Stimulated activated CD8-positive, alpha-beta memory T cell treated with anti-CD3 and anti-CD28 coated beads, Interleukin-7, amount 100 ng/mL, for 1 hour (primary cell): Measurements from ENCODE around the gene TRIP4.
A peak's percentile ranks its signal among the peaks of the same experiment; 100 is the strongest.
"Not testable (repeated sequence)": the region's sequence is repeated elsewhere in the genome, so short reads cannot be mapped to it uniquely, and the experiment has no call there.

Experiments
- DNase-seq, 2 donors: peaks; one replicate each; pipeline ENCODE4 v3.0.0-alpha.2; 2020; ENCODE audit warnings: low read depth in 2 of 2

Gene TRIP4

DNA sequence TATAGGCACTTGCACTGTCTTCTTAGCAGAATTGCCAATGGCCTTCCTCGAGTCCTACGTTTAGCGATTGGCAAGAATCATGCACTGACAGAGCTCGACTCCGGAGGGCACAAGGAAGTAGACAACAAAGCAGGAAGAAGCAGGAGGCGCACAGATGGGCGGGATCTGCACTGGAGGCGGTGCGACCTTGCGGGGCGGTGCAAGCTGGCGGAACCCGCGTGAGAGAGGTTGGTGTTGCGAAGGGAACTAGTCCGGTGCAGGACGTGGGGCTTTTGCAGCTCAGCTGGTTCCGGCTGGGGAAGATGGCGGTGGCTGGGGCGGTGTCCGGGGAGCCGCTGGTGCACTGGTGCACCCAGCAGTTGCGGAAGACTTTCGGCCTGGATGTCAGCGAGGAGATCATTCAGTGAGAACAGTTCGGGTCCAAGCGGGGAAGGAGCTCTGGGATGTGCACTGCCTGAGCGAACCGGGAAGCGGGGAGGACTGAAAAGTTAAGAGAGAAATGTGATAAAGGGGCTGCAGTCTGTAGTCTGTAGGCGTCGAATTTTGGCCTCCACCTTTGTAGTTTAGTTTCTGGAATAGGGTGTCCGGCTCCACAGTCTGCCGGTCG lies at the start of gene TRIP4:
TSS of gene TRIP4 (plus strand) at position 275 of the 607 bp plus-strand sequence. CDS start at position 303, 28 bp downstream.
- peak; percentile 90 to 91 for DNase-seq

DNA sequence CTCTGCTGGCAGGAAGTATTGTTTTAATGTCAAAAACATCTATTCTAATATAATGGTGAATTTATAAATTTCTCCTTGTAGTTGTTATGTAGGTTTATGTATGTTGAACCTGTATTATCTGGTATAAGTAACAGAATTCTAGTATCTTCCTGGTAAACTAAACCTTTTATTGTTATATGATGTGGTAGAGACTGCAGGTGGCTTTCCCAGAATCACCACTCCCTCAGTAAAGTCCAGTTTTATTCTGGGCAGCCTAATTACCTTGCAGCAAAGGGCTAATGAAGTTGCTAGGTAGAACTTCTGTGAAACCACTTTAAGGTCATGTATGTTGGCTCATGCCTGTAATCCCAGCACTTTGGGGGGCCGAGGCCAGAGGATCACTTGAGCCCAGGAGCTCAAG lies 47.3 kb upstream of the TRIP4 start:
- no peak for DNase-seq

DNA sequence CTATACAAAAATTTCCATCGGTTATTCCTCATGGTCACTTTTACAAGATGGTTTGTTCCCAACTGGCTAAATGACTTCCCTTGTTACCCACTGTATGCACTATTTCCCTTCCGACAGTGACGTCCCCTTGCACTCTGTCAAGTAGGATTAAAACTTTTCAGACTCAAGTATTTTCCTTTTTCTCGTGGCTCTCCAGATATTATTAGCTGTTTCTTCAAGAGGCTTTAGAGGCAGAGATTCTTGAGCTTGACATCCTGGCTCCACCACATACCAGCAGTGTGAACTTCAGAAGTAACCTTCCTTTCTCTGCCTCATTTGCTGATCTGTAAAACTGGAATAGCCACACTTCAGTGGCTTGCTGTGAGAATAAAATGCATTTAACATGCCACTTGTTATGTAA lies 45.7 kb upstream of the TRIP4 start:
- DNase-seq = no peak

DNA sequence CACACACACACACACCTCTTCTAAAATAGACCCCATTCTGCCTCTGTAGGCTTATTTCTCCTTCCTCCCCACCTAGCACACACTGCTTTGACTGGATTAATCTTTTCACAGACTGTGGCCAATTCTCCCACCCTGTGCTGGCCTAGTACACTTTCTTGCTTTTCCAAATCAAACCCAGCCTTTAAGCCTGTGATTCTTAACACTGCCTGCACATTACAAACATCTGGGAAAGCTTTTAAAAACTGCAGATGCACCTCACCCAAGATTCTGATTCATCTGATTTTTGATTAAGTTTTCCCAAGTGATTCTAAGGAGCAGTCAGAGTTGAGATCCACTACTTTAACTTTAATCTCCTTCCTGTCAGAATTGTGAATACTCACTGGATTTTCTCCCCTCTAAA lies 44.4 kb upstream of the TRIP4 start:
- DNase-seq = no peak

DNA sequence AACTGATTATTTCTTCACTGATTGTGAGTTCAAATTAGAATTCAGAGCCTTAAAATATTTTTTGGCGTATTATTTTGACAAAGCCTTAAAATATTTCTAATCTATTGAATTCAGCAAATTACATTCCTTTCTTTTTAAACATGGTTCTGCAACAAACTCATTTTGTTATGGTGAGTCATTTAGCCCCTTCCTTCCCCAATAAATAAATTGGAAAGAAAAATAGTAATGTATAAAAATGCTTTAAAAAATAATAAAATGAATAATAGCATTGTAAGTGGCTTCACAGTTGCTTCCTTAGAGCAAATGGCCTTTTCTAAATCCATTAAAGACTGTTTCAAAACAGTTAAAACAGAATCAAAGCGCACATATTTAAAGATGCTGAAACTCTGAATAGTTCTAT lies 43.8 kb upstream of the TRIP4 start:
- no peak for DNase-seq

DNA sequence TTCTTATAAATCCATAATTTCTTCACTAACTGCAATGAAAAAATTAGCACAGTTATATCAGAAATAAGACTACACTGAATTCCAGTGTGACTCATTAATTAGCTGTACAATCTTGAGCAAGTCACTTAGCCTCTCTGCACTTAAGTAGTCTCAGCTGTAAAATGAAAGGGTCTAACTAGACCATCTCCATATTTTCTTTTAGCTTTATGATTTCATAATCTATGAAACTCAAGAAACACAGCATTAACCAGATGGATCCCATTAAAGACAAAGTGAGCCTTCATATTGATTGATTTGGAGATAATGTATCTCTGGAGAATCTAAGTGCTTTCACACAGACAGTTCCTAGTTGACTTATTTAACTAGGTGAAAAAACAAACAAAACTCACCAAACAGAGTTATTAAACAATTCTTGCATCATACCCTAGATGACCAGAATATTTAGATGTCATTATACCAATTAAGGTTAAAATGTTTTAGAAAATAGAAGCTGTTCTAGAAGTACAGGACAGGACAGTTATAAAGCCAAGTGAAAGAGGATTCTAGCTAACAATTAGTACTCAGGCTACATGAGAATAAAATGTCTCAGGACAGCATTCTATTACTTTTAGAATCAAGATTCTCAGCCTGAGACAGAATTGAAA lies 42.9 kb upstream of the TRIP4 start:
- DNase-seq = no peak

GRCh38 chr15:64346242-64346641 lies 41.4 kb upstream of the TRIP4 start:
- DNase-seq = not testable (repeated sequence)

- DNase-seq = no peak
Observed at GRCh38 chr15:64348455-64348854, 39.2 kb upstream of the TRIP4 start.

- DNase-seq = no peak
Observed at GRCh38 chr15:64349375-64349774, 38.3 kb upstream of the TRIP4 start.

DNA sequence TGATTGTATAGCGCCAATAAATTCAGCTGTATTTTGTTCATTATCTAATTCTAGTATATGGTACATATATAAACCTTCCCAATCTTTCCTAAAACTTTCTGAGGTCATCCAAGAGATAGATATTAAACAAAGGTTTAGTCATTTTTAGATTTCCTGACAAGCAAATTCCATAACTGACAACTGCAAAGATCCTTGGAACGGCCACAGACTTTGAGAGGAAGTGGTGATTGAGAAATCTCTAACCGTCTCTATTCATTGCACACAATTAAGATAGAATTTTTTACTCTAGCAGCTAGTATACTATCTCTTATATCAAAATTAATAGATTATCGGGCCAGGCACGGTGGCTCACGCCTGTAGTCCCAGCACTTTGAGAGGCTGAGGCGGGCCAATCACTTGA lies 36.4 kb upstream of the TRIP4 start:
- DNase-seq = no peak

- DNase-seq = no peak
Observed at GRCh38 chr15:64354688-64355344, 32.8 kb upstream of the TRIP4 start.

- peak in 1 of 2 donors; percentile 4 for DNase-seq
Observed at GRCh38 chr15:64355348-64355943, 32.2 kb upstream of the TRIP4 start.

DNA sequence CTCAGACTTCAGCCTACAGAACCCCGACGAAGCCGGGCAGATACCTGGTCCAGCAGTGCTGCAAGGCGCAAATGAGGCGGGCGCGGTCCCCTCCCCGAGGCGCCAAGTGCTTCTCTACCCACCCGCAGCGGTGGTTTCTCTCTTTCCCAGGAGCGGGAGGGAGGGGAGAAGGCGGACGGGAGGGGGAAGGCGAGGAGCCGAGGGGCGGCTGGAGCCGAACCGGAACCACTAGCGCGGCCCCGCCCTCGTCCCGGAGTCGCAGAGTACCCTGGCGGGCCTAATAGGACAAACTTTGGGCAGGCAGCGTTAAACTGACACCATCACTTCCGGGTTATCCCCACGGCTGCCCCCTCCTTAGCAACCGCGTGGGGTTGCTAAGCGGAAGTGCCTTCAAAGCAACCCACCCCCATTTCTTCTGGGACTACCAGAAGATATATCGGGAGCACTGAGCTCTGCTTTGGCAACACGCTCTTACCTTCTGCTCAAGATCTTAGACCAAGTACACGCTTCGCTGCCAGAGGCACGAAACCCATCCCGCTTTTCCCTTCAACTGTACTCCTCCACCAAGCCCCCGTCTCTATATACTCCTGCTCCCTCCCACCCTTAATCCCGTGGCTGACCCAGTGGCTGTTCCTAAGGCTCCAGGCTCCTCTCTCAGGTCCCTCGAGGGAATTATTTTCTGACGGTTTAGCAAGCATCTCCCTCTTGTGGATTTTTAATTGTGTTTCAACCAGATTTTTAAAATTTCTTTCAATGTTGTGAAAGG lies 31.5 kb upstream of the TRIP4 start, which contains the start of gene CSNK1G1:
TSS of gene CSNK1G1 (minus strand) at position 230 of the 766 bp plus-strand sequence. CDS start 55,674 bp downstream, outside the sequence.
- DNase-seq = peak; percentile 82 to 86

GRCh38 chr15:64356710-64357040 lies 31.0 kb upstream of the TRIP4 start:
- no peak for DNase-seq

- DNase-seq = no peak
Observed at GRCh38 chr15:64361259-64361658, 26.4 kb upstream of the TRIP4 start.

DNA sequence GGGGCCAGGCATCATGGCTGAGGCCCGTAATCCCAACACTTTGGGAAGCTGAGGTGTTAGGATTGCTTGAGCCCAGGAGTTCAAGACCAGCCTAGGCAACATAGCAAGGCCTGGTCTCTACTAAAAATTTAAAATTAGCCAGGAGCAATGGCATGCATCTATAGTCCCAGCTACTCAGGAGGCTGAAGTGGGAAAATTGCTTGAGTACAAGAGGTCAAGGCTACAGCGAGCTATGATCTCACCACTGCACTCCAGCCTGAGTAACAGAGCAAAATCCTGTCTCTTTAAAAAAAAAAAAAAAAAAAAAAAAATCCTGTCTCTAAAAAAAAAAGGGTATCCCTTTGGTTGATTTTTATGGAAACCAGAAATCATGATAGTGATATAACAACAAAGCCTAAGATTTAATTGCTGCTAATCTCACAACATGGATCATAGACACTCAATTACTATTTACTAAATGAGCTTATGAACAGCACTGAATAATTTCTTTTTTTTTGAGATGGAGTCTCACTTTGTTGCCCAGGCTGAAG lies 18.5 kb upstream of the TRIP4 start:
- DNase-seq = no peak

GRCh38 chr15:64371383-64371782 lies 16.3 kb upstream of the TRIP4 start:
- not testable (repeated sequence) for DNase-seq

GRCh38 chr15:64373360-64373759 lies 14.3 kb upstream of the TRIP4 start:
- no peak for DNase-seq

- no peak for DNase-seq
Observed at GRCh38 chr15:64379216-64379960, 8.2 kb upstream of the TRIP4 start.

DNA sequence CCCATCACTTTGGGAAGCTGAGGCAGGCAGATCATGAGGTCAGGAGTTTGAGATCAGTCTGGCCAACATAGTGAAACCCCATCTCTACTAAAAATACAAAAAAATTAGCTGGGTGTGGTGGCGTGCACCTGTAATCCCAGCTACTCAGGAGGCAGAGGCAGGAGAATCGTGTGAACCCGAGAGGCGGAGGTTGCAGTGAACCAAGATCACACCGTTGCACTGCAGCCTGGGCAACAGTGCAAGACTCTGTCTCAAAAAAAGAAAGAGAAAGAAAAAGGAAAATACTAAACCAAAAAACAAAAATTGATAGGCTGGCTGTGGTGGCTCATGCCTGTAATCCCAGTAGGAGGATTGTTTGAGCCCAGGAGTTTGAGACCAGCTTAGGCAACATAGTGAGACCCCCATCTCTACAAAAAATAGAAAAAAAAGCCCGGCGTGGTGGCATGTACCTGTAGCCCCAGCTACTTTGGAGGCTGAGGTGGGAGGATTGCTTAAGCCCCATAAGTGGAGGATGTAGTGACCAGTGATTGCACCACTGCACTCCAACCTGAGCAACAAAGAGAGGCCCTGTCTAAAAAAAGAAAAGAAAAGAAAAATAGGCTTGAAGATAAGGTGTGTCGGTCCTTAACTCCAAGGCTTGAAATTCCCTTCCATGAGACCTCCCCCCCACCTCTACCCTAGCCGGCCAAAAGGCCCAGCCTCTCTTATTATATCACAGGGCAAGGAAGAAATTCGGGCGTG lies 7.3 kb upstream of the TRIP4 start:
- not testable (repeated sequence) for DNase-seq
